ENCODE data around the gene DCLK1. TPM values are rescaled to one million over a fixed set of nuclear protein-coding genes. Genes with fewer than 3 reads are reported as not detected.

Gene DCLK1
- total RNA-seq, 1 donor, result not detected

DNA sequence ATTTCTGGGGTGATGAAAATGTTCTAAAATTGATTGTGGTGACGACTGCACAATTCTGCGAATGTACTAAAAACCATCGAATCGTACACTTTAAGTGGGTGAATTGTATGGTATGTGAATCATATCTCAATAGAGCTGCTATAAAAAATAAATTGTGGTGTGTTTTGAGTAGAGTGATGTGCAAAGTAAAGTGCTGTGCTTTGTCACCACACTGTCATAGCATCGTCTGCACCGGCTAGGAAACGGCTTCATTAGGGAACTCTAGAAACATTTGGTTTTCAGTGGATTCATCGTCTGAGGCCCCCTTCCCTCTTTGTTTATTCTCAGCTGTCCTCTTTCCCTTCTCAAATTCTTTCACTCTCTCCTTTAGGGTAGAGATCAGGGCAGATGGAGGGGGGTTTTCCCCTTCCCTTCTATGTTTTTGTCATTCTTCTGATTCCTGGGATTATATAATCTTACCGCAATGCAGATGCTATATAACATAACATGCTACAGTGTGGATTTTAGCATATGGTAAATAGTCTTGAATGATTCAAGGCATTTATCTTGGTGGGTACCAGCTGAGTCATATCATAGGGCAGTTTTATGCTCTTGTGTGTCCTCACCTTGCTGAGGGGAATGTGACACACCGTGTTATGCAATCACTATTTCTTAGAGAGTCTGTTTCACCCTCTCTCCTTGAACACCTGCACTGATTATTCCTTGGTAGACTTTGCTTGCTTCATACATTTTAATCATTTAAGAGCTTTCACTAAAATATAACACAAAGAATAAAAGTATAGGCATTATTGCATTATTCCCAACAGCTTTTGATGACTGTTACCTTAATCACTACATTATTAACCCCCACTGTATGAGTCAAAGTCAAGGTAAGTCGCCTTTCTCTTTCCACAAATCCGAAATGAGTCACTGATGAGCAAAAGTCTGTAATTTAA lies 239.4 kb downstream of the DCLK1 start:
- Histone ChIP-seq H3K4me1 (ENCODE audit: insufficient read depth, low read length) (no peaks in the 10 kb centered on the region), H3K9me3 (ENCODE audit: low read depth, low read length) (no peaks in the 10 kb centered on the region), H3K27me3 (ENCODE audit: insufficient read depth, low read length) (no peaks in the 10 kb centered on the region), H3K4me3 (ENCODE audit: low read length) (no peak overlapping the region)

- H3K9me3 ChIP-seq (ENCODE audit: low read depth, low read length), result no peaks in the 10 kb centered on the region
- H3K4me1 ChIP-seq (ENCODE audit: insufficient read depth, low read length), result no peaks in the 10 kb centered on the region
- no peak overlapping the region for H3K4me3 ChIP-seq (ENCODE audit: low read length)
- no peaks in the 10 kb centered on the region for H3K27me3 ChIP-seq (ENCODE audit: insufficient read depth, low read length)
These were observed 241.6 kb downstream of the DCLK1 start for GRCh38 chr13:35889560-35889959.

DNA sequence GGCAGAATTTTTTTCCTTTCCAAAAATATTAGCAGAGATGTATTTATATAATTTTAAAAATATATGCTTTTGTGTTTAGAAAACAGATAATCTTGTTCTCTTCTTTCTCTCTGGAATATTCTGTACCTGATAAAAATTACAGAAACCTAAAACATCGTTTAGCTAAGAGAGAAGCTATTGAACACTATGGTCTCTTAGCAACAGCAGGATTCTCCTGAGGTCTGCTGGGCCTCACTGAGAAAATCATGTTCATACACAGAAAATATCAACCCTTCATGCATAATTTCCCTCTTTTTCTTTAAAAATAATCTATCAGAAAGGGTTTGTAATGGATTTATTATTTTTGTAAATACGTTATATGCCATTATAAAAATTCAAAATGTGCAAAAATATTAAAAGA lies 242.2 kb downstream of the DCLK1 start:
- H3K4me1 ChIP-seq (ENCODE audit: insufficient read depth, low read length), result no peaks in the 10 kb centered on the region
- H3K27me3 ChIP-seq (ENCODE audit: insufficient read depth, low read length), result no peaks in the 10 kb centered on the region
- no peaks in the 10 kb centered on the region for H3K9me3 ChIP-seq (ENCODE audit: low read depth, low read length)
- no peak overlapping the region for H3K4me3 ChIP-seq (ENCODE audit: low read length)

GRCh38 chr13:35888457-35888883 lies 242.7 kb downstream of the DCLK1 start:
- H3K4me3 ChIP-seq (ENCODE audit: low read length), result no peak overlapping the region
- no peaks in the 10 kb centered on the region for H3K4me1 ChIP-seq (ENCODE audit: insufficient read depth, low read length)
- no peaks in the 10 kb centered on the region for H3K9me3 ChIP-seq (ENCODE audit: low read depth, low read length)
- no peaks in the 10 kb centered on the region for H3K27me3 ChIP-seq (ENCODE audit: insufficient read depth, low read length)

GRCh38 chr13:35887115-35887666 lies 244.0 kb downstream of the DCLK1 start:
- no peaks in the 10 kb centered on the region for H3K9me3 ChIP-seq (ENCODE audit: low read depth, low read length)
- no peak overlapping the region for H3K4me3 ChIP-seq (ENCODE audit: low read length)
- no peaks in the 10 kb centered on the region for H3K4me1 ChIP-seq (ENCODE audit: insufficient read depth, low read length)
- no peaks in the 10 kb centered on the region for H3K27me3 ChIP-seq (ENCODE audit: insufficient read depth, low read length)

DNA sequence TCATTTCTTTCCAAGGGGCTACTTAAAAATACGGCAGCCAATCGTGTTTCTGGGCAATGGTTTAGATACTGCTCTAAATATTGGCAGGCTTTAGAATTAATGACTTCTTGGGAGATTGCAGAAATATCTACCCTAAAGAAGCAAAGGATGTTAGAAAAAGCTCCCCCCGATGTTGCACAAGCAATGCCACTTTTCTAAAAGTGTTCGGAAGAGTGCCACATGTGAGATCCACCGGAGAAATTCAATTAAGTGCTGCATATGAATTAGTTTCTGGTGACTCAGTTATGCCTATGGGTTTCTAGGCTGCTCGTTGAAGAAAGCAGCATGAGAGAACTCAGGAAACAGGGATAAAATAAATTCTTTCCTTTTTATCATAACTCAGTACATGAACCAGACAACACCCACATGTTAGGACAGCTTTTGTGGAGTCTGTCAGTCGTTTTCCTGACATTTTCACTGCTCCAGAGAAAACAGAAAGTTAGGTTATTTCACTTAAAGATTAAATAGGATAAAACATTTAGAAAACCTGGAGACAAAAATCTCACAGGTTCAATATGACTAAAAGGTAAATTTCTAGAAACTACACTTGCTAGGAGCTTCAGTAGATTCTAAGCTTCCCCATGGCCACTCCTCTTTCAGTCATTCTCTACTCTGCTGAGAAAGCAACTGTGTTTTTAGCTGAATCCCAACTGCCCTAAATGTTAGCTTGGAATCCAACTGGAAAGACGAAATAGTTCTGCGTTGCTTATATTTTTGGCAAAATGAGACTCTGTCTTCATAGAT lies 244.7 kb downstream of the DCLK1 start:
- H3K9me3 ChIP-seq (ENCODE audit: low read depth, low read length), result no peaks in the 10 kb centered on the region
- H3K4me3 ChIP-seq (ENCODE audit: low read length), result no peak overlapping the region
- no peaks in the 10 kb centered on the region for H3K27me3 ChIP-seq (ENCODE audit: insufficient read depth, low read length)

GRCh38 chr13:35884211-35884760 lies 246.9 kb downstream of the DCLK1 start:
- Histone ChIP-seq H3K4me3 (ENCODE audit: low read length) (no peak overlapping the region), H3K4me1 (ENCODE audit: insufficient read depth, low read length) (no peaks in the 10 kb centered on the region), H3K9me3 (ENCODE audit: low read depth, low read length) (no peaks in the 10 kb centered on the region), H3K27me3 (ENCODE audit: insufficient read depth, low read length) (no peaks in the 10 kb centered on the region)

More for the DNA sequence above, 244.7 kb downstream of the DCLK1 start:
- H3K4me1 ChIP-seq (ENCODE audit: insufficient read depth, low read length), result no peaks in the 10 kb centered on the region

- Histone ChIP-seq H3K4me3 (ENCODE audit: low read length) (no peak overlapping the region), H3K27me3 (ENCODE audit: insufficient read depth, low read length) (no peaks in the 10 kb centered on the region), H3K4me1 (ENCODE audit: insufficient read depth, low read length) (no peaks in the 10 kb centered on the region), H3K9me3 (ENCODE audit: low read depth, low read length) (no peaks in the 10 kb centered on the region)
These were observed 248.3 kb downstream of the DCLK1 start for GRCh38 chr13:35882722-35883497.

DNA sequence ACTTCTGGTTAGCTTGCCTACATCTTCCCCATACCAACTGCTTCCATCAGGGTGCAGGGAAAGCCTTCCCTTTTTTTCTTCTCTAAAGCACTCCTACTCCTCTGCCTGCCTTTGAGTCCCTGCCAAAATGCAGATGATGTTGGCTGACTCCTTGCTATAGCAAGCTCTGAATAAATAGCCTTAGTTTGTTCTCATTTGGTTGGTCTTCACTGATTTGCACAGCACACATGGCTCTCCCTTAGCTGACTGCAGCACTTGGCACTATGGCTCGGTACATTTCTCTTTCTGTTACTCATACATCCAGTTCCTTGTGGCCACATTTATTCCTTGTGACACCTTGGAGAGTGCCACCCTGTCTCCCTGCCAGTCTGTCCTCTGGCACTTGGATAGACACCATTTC lies 249.8 kb downstream of the DCLK1 start:
- Histone ChIP-seq H3K27me3 (ENCODE audit: insufficient read depth, low read length) (no peaks in the 10 kb centered on the region), H3K4me3 (ENCODE audit: low read length) (no peak overlapping the region), H3K4me1 (ENCODE audit: insufficient read depth, low read length) (no peaks in the 10 kb centered on the region), H3K9me3 (ENCODE audit: low read depth, low read length) (no peaks in the 10 kb centered on the region)

GRCh38 chr13:35879111-35879510 lies 252.1 kb downstream of the DCLK1 start:
- Histone ChIP-seq H3K27me3 (ENCODE audit: insufficient read depth, low read length) (no peaks in the 10 kb centered on the region), H3K9me3 (ENCODE audit: low read depth, low read length) (no peaks in the 10 kb centered on the region), H3K4me1 (ENCODE audit: insufficient read depth, low read length) (no peaks in the 10 kb centered on the region), H3K4me3 (ENCODE audit: low read length) (no peak overlapping the region)

GRCh38 chr13:35876601-35877000 lies 254.6 kb downstream of the DCLK1 start:
- H3K4me3 ChIP-seq (ENCODE audit: low read length), result no peak overlapping the region
- no peaks in the 10 kb centered on the region for H3K4me1 ChIP-seq (ENCODE audit: insufficient read depth, low read length)
- no peaks in the 10 kb centered on the region for H3K9me3 ChIP-seq (ENCODE audit: low read depth, low read length)
- no peaks in the 10 kb centered on the region for H3K27me3 ChIP-seq (ENCODE audit: insufficient read depth, low read length)

GRCh38 chr13:35874704-35875103 lies 256.5 kb downstream of the DCLK1 start:
- no peaks in the 10 kb centered on the region for H3K27me3 ChIP-seq (ENCODE audit: insufficient read depth, low read length)
- H3K9me3 ChIP-seq (ENCODE audit: low read depth, low read length), result no peaks in the 10 kb centered on the region
- no peaks in the 10 kb centered on the region for H3K4me1 ChIP-seq (ENCODE audit: insufficient read depth, low read length)
- H3K4me3 ChIP-seq (ENCODE audit: low read length), result no peak overlapping the region

GRCh38 chr13:35872369-35872768 lies 258.8 kb downstream of the DCLK1 start:
- no peaks in the 10 kb centered on the region for H3K27me3 ChIP-seq (ENCODE audit: insufficient read depth, low read length)
- no peak overlapping the region for H3K4me3 ChIP-seq (ENCODE audit: low read length)
- H3K9me3 ChIP-seq (ENCODE audit: low read depth, low read length), result no peaks in the 10 kb centered on the region
- H3K4me1 ChIP-seq (ENCODE audit: insufficient read depth, low read length), result no peaks in the 10 kb centered on the region

GRCh38 chr13:35871561-35871960 lies 259.6 kb downstream of the DCLK1 start:
- Histone ChIP-seq H3K27me3 (ENCODE audit: insufficient read depth, low read length) (no peaks in the 10 kb centered on the region), H3K9me3 (ENCODE audit: low read depth, low read length) (no peaks in the 10 kb centered on the region), H3K4me1 (ENCODE audit: insufficient read depth, low read length) (no peaks in the 10 kb centered on the region), H3K4me3 (ENCODE audit: low read length) (no peak overlapping the region)

All from mononuclear cell (primary cell).